ENCODE results near the gene EPB41L1.

The EPB41L1 gene

GRCh38 chr20:36266189-36266588 lies 111.6 kb downstream of the EPB41L1 start:
- DNase-seq: no peak

GRCh38 chr20:36267605-36268381 lies 113.3 kb downstream of the EPB41L1 start:
- no peak for DNase-seq

GRCh38 chr20:36268440-36269342 lies 114.2 kb downstream of the EPB41L1 start:
- no peak for DNase-seq

- DNase-seq: no peak
Observed at GRCh38 chr20:36269507-36269906, 115.0 kb downstream of the EPB41L1 start.

GRCh38 chr20:36270744-36271638 lies 116.5 kb downstream of the EPB41L1 start:
- DNase-seq: no peak

GRCh38 chr20:36271639-36272546 lies 117.4 kb downstream of the EPB41L1 start:
- no peak for DNase-seq

- DNase-seq: no peak
Observed at GRCh38 chr20:36272547-36273220, 118.1 kb downstream of the EPB41L1 start.

GRCh38 chr20:36273414-36274180 lies 119.1 kb downstream of the EPB41L1 start:
- peak in 1 of 2 experiments; percentile 48 for DNase-seq

- DNase-seq: no peak
Observed at GRCh38 chr20:36274181-36274841, 119.8 kb downstream of the EPB41L1 start.

- no peak for DNase-seq
Observed at GRCh38 chr20:36275011-36275410, 120.5 kb downstream of the EPB41L1 start.

GRCh38 chr20:36275441-36276189 lies 121.1 kb downstream of the EPB41L1 start:
- no peak for DNase-seq

- no peak for DNase-seq
Observed at GRCh38 chr20:36277546-36277945, 123.0 kb downstream of the EPB41L1 start.

- no peak for DNase-seq
Observed at GRCh38 chr20:36279362-36279761, 124.8 kb downstream of the EPB41L1 start.

- no peak for DNase-seq
Observed at GRCh38 chr20:36279776-36280175, 125.2 kb downstream of the EPB41L1 start.

GRCh38 chr20:36281785-36282380 lies 127.3 kb downstream of the EPB41L1 start:
- DNase-seq: no peak

Data from SW 1271 (cell line).